ENCODE data around the gene CIITA. TPM values are rescaled to one million over a fixed set of nuclear protein-coding genes. Genes with fewer than 3 reads are reported as not detected.
A peak's percentile ranks its signal among the peaks of the same experiment; 100 is the strongest.
"Not testable (repeated sequence)": the region's sequence is repeated elsewhere in the genome, so short reads cannot be mapped to it uniquely, and the experiment has no call there.

The CIITA gene
- total RNA-seq, 4 donors from 2014 or later = 1.2 to 26.9 (median 13.9) TPM

- H3K27me3 ChIP-seq = no peaks in the 10 kb centered on the region
- intact Hi-C loops (cut with DNase I; ENCODE audit: low total_unique reads) = no loop called here
- peak overlapping the region in 3 of 4 donors; percentile 73 to 92 (median 90) for H3K4me3 ChIP-seq
- DNase-seq = no peak
- H3K36me3 ChIP-seq = no peaks in the 10 kb centered on the region
- TF ChIP-seq POLR2A (IDR thresholded peaks at IDR 0.05) (no peak), POLR2AphosphoS5 (IDR thresholded peaks at IDR 0.05) (peak in 1 of 3 donors; percentile 20), EP300 (IDR thresholded peaks at IDR 0.05; ENCODE audit: low read depth) (no peak)
- TF ChIP-seq, protein P1, sequence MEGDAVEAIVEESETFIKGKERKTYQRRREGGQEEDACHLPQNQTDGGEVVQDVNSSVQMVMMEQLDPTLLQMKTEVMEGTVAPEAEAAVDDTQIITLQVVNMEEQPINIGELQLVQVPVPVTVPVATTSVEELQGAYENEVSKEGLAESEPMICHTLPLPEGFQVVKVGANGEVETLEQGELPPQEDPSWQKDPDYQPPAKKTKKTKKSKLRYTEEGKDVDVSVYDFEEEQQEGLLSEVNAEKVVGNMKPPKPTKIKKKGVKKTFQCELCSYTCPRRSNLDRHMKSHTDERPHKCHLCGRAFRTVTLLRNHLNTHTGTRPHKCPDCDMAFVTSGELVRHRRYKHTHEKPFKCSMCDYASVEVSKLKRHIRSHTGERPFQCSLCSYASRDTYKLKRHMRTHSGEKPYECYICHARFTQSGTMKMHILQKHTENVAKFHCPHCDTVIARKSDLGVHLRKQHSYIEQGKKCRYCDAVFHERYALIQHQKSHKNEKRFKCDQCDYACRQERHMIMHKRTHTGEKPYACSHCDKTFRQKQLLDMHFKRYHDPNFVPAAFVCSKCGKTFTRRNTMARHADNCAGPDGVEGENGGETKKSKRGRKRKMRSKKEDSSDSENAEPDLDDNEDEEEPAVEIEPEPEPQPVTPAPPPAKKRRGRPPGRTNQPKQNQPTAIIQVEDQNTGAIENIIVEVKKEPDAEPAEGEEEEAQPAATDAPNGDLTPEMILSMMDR (IDR thresholded peaks at IDR 0.05) = no peak
- H3K27ac ChIP-seq = peak overlapping the region; percentile 87 to 89 (median 88)
- in situ Hi-C loops (cut with MboI; ENCODE audit: low pct_ligation_motif_present in 1 of 4, low pct_unique_long_range_greater_than_20kb in 1 of 4, low sequenced_read_pairs in 3 of 4) = no loop called here
- peaks cover 41 to 80% (median 72%) of the 10 kb centered on the region in 4 donors for H3K4me1 ChIP-seq
- H3K9me3 ChIP-seq = no peaks in the 10 kb centered on the region
- WGBS, 2 donors (ENCODE audit: low coverage in 1 of 2) = 24% methylated on average over 8 of the region's 8 CpGs; no CpG with 5 or more reads in 1 of the 2 donors
Observed at GRCh38 chr16:10940501-10941079, 63.6 kb downstream of the CIITA start.

- intact Hi-C loops (cut with DNase I; ENCODE audit: low total_unique reads) (no loop called here), in situ Hi-C loops (cut with MboI; ENCODE audit: low pct_ligation_motif_present in 1 of 4, low pct_unique_long_range_greater_than_20kb in 1 of 4, low sequenced_read_pairs in 3 of 4) (no loop called here)
- TF ChIP-seq POLR2A (IDR thresholded peaks at IDR 0.05) (no peak), EP300 (IDR thresholded peaks at IDR 0.05; ENCODE audit: low read depth) (no peak), POLR2AphosphoS5 (IDR thresholded peaks at IDR 0.05) (no peak)
- TF ChIP-seq, protein P1 (IDR thresholded peaks at IDR 0.05) = no peak
- 3% methylated on average over 36 of the region's 36 CpGs; no CpG with 5 or more reads in 1 of the 2 donors for WGBS, 2 donors (ENCODE audit: low coverage in 1 of 2)
- peak; percentile 35 for DNase-seq
- peak overlapping the region; percentile 73 to 96 (median 91) for H3K4me3 ChIP-seq
- no peaks in the 10 kb centered on the region for H3K9me3 ChIP-seq
- peak overlapping the region; percentile 87 to 89 (median 88) for H3K27ac ChIP-seq
- no peaks in the 10 kb centered on the region for H3K36me3 ChIP-seq
- no peaks in the 10 kb centered on the region for H3K27me3 ChIP-seq
- H3K4me1 ChIP-seq = peaks cover 41 to 81% (median 74%) of the 10 kb centered on the region in 4 donors
Observed at GRCh38 chr16:10941127-10941933, 64.3 kb downstream of the CIITA start.

DNA sequence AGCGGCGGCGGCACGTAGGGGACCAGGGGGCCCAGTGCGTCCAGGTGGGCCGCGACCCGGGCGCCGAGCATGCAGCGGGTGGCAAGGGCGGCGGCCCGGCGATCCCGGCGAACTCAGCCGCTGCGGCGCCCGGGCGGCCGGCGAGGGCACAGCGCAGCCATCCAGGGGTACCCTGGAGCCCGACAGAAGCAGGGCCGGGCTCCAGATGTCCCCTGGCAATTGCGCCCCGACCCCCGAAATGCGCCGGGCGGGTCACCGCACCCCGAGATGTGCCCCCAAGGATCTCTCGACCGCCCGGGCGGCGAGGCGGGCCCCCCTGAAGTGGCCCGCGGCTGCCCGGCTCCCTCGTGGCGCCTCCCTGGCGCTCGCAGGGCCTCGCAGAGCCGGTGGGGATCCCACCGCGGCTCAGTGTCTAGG is 64.9 kb downstream of the CIITA start:
- 0% methylated on average over 2 to 33 of the region's 52 CpGs for WGBS, 2 donors (ENCODE audit: low coverage in 1 of 2)
- in situ Hi-C loops (cut with MboI; ENCODE audit: low pct_ligation_motif_present in 1 of 4, low pct_unique_long_range_greater_than_20kb in 1 of 4, low sequenced_read_pairs in 3 of 4); H3K27me3 ChIP-seq; H3K36me3 ChIP-seq; H3K9me3 ChIP-seq; intact Hi-C loops (cut with DNase I; ENCODE audit: low total_unique reads): not testable (repeated sequence)
- H3K4me1 ChIP-seq = peaks cover 40 to 82% (median 70%) of the 10 kb centered on the region in 4 donors
- peak; percentile 20 for DNase-seq
- peak overlapping the region; percentile 73 to 96 (median 91) for H3K4me3 ChIP-seq
- H3K27ac ChIP-seq = peak overlapping the region; percentile 87 to 89 (median 88)

- in situ Hi-C loops (cut with MboI; ENCODE audit: low pct_ligation_motif_present in 1 of 4, low pct_unique_long_range_greater_than_20kb in 1 of 4, low sequenced_read_pairs in 3 of 4) (no loop called here), intact Hi-C loops (cut with DNase I; ENCODE audit: low total_unique reads) (no loop called here)
- Histone ChIP-seq H3K36me3 (no peaks in the 10 kb centered on the region), H3K27ac (peak within 1 kb of the TSS; percentile 87 to 89 (median 88)), H3K4me1 (peaks cover 34 to 76% (median 64%) of the 10 kb centered on the region in 4 donors), H3K4me3 (peak within 1 kb of the TSS; percentile 73 to 96 (median 91)), H3K27me3 (no peaks in the 10 kb centered on the region), H3K9me3 (no peaks in the 10 kb centered on the region)
- 5 to 36% methylated on average over 4 to 39 of the region's 55 CpGs for WGBS, 2 donors (ENCODE audit: low coverage in 1 of 2)
- peak; percentile 96 for DNase-seq
- TF ChIP-seq EP300 (IDR thresholded peaks at IDR 0.05; ENCODE audit: low read depth) (no peak), POLR2AphosphoS5 (IDR thresholded peaks at IDR 0.05) (peak; percentile 92 to 96 (median 94)), POLR2A (IDR thresholded peaks at IDR 0.05) (peak; percentile 65)
- TF ChIP-seq, protein P1 (IDR thresholded peaks at IDR 0.05) = peak; percentile 20 to 34 (median 30)
Observed at GRCh38 chr16:10942352-10943063, 65.5 kb downstream of the CIITA start, which contains the start of gene DEXI. Gene DEXI, minus strand, starts transcription at chr16:10942468. Its CDS starts 463 bp downstream, at chr16:10942005.

Data from transverse colon (tissue), 4 donors.